ENCODE results near the gene NUDT3.

The NUDT3 gene

GRCh38 chr6:34249469-34250261 lies 142.8 kb downstream of the NUDT3 start:
- H3K4me2 ChIP-seq, result peak overlapping the region; percentile 56
- TF ChIP-seq, protein P1, sequence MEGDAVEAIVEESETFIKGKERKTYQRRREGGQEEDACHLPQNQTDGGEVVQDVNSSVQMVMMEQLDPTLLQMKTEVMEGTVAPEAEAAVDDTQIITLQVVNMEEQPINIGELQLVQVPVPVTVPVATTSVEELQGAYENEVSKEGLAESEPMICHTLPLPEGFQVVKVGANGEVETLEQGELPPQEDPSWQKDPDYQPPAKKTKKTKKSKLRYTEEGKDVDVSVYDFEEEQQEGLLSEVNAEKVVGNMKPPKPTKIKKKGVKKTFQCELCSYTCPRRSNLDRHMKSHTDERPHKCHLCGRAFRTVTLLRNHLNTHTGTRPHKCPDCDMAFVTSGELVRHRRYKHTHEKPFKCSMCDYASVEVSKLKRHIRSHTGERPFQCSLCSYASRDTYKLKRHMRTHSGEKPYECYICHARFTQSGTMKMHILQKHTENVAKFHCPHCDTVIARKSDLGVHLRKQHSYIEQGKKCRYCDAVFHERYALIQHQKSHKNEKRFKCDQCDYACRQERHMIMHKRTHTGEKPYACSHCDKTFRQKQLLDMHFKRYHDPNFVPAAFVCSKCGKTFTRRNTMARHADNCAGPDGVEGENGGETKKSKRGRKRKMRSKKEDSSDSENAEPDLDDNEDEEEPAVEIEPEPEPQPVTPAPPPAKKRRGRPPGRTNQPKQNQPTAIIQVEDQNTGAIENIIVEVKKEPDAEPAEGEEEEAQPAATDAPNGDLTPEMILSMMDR (conservative IDR thresholded peaks at IDR 0.05; ENCODE audit: low read depth, low read length), result no peak; the same call in 1 of the 2 replicates
- H3K27ac ChIP-seq, result no peak overlapping the region
- peak overlapping the region; percentile 73; the same call in 1 of the 2 replicates for H3K9ac ChIP-seq
- no peak overlapping the region for H3K4me3 ChIP-seq (IDR thresholded peaks at IDR 0.05; ENCODE audit: insufficient read depth, low read depth, low read length)
- H3K4me1 ChIP-seq (ENCODE audit: low read depth, poor library complexity, severe bottlenecking), result peaks cover 31% of the 10 kb centered on the region
- peaks cover 6% of the 10 kb centered on the region; the same call in 1 of the 2 replicates for H3K79me2 ChIP-seq (ENCODE audit: insufficient read depth, low read depth)
- H3K27me3 ChIP-seq (ENCODE audit: insufficient read depth, low read depth), result no peaks in the 10 kb centered on the region
- H3K36me3 ChIP-seq (ENCODE audit: insufficient read depth), result no peaks in the 10 kb centered on the region
- H4K20me1 ChIP-seq (ENCODE audit: insufficient read depth), result no peaks in the 10 kb centered on the region
- H2AFZ ChIP-seq (ENCODE audit: low read depth), result peak overlapping the region; percentile 96

GRCh38 chr6:34248727-34249468 lies 143.6 kb downstream of the NUDT3 start, which contains the start of gene SMIM29:
SMIM29 (minus strand) TSS chr6:34249006; CDS start chr6:34247791, 1,215 bp downstream.
- Histone ChIP-seq H4K20me1 (ENCODE audit: insufficient read depth) (no peaks in the 10 kb centered on the region), H3K79me2 (ENCODE audit: insufficient read depth, low read depth) (peaks cover 6% of the 10 kb centered on the region; the same call in 1 of the 2 replicates), H3K36me3 (ENCODE audit: insufficient read depth) (no peaks in the 10 kb centered on the region), H3K27ac (peak within 1 kb of the TSS; percentile 53), H3K4me3 (IDR thresholded peaks at IDR 0.05; ENCODE audit: insufficient read depth, low read depth, low read length) (no peak within 1 kb of the TSS), H3K4me1 (ENCODE audit: low read depth, poor library complexity, severe bottlenecking) (peaks cover 39% of the 10 kb centered on the region), H2AFZ (ENCODE audit: low read depth) (peak within 1 kb of the TSS; percentile 96), H3K9ac (peak within 1 kb of the TSS; percentile 73), H3K27me3 (ENCODE audit: insufficient read depth, low read depth) (no peaks in the 10 kb centered on the region), H3K4me2 (peak within 1 kb of the TSS; percentile 85)
- TF ChIP-seq, protein P1 (conservative IDR thresholded peaks at IDR 0.05; ENCODE audit: low read depth, low read length), result peak; percentile 59

- H4K20me1 ChIP-seq (ENCODE audit: insufficient read depth), result no peaks in the 10 kb centered on the region
- no peak overlapping the region for H3K4me3 ChIP-seq (IDR thresholded peaks at IDR 0.05; ENCODE audit: insufficient read depth, low read depth, low read length)
- peak overlapping the region; percentile 85 for H3K4me2 ChIP-seq
- peaks cover 45% of the 10 kb centered on the region for H3K4me1 ChIP-seq (ENCODE audit: low read depth, poor library complexity, severe bottlenecking)
- peak overlapping the region; percentile 96 for H2AFZ ChIP-seq (ENCODE audit: low read depth)
- TF ChIP-seq, protein P1 (conservative IDR thresholded peaks at IDR 0.05; ENCODE audit: low read depth, low read length), result no peak
- no peaks in the 10 kb centered on the region for H3K27me3 ChIP-seq (ENCODE audit: insufficient read depth, low read depth)
- H3K79me2 ChIP-seq (ENCODE audit: insufficient read depth, low read depth), result peaks cover 6% of the 10 kb centered on the region; the same call in 1 of the 2 replicates
- H3K36me3 ChIP-seq (ENCODE audit: insufficient read depth), result no peaks in the 10 kb centered on the region
- H3K27ac ChIP-seq, result peak overlapping the region; percentile 53
- peak overlapping the region; percentile 73 for H3K9ac ChIP-seq
These were observed 144.2 kb downstream of the NUDT3 start for GRCh38 chr6:34248198-34248726.

DNA sequence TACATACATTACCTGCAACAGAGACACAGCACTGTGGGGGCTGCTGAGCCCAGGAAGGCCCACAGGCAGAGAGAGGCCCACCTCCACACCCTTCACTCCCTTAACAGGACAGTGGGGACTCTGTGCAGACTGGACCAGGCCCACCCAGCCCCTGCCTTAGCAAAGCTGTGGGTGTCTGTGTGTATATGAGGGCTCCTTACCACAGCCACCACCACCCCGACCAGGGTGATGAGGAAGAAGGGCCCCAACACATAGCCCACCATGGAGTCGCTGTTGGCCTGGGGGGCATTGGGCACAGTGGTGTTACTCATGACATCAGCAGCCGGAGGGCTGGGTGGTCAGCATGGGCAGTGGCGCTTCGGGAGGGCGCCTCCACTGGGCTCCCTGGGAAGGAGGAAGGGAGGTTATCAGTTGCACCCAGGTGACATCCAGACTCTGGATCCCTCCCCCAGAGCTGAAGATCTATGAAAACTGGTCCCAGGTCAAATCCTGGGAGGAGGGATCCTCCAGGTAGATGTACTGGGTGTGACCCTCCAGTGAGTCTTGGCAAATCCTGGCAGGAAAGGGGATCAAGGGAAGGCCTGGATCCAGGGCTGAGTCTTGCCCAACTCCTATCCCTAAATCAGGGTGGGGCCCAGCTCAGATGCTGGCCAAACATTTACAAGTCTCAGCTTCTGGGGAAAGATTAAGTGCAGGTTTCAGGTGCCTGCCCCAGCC lies 144.8 kb downstream of the NUDT3 start:
- no peak overlapping the region for H2AFZ ChIP-seq (ENCODE audit: low read depth)
- peaks cover 48% of the 10 kb centered on the region for H3K4me1 ChIP-seq (ENCODE audit: low read depth, poor library complexity, severe bottlenecking)
- no peak overlapping the region for H3K4me3 ChIP-seq (IDR thresholded peaks at IDR 0.05; ENCODE audit: insufficient read depth, low read depth, low read length)
- peak overlapping the region; percentile 53; the same call in 1 of the 2 replicates for H3K27ac ChIP-seq
- peak overlapping the region; percentile 73; the same call in 1 of the 2 replicates for H3K9ac ChIP-seq
- no peaks in the 10 kb centered on the region for H3K27me3 ChIP-seq (ENCODE audit: insufficient read depth, low read depth)
- H3K4me2 ChIP-seq, result peak overlapping the region; percentile 85
- H3K36me3 ChIP-seq (ENCODE audit: insufficient read depth), result no peaks in the 10 kb centered on the region
- TF ChIP-seq, protein P1 (conservative IDR thresholded peaks at IDR 0.05; ENCODE audit: low read depth, low read length), result no peak
- no peaks in the 10 kb centered on the region for H4K20me1 ChIP-seq (ENCODE audit: insufficient read depth)
- peaks cover 6% of the 10 kb centered on the region; the same call in 1 of the 2 replicates for H3K79me2 ChIP-seq (ENCODE audit: insufficient read depth, low read depth)
